Measurements from ENCODE around the gene ANKFY1. TPM values are rescaled to one million over a fixed set of nuclear protein-coding genes. Genes with fewer than 3 reads are reported as not detected.

Gene ANKFY1
- total RNA-seq, 1 experiment from 2014 or later: 46.8 TPM

- POLR2A ChIA-PET: no interaction called here
- no peak for TF ChIP-seq MXD4 (CRISPR knock-in tag; IDR thresholded peaks at IDR 0.05; ENCODE audit: borderline replicate concordance)
- TF ChIP-seq USF1 (CRISPR knock-in tag; IDR thresholded peaks at IDR 0.05): no peak
- no peak for DNase-seq (ENCODE audit: low spot score)
- CTCF ChIA-PET: interaction anchor here (0.9 kb wide), 1 partner anchor 10 kb away, joined by 3 read pairs; the partner anchor contains the start of genes CYB5D2 and ZZEF1
- H3K4me1 Mint-ChIP-seq: no peaks in the 10 kb centered on the region
- no peaks in the 10 kb centered on the region for H3K9me3 Mint-ChIP-seq
- H3K27me3 Mint-ChIP-seq (ENCODE audit: low read depth): no peaks in the 10 kb centered on the region
- no peak for ATAC-seq
- no peak overlapping the region for H3K4me3 Mint-ChIP-seq
- no peaks in the 10 kb centered on the region for H3K36me3 Mint-ChIP-seq
- H3K27ac Mint-ChIP-seq: no peak overlapping the region
Measured at GRCh38 chr17:4152471-4152870, 111.3 kb downstream of the ANKFY1 start.

- H3K4me1 Mint-ChIP-seq: no peaks in the 10 kb centered on the region
- H3K4me3 Mint-ChIP-seq: no peak overlapping the region
- H3K27me3 Mint-ChIP-seq (ENCODE audit: low read depth): no peaks in the 10 kb centered on the region
- H3K27ac Mint-ChIP-seq: no peak overlapping the region
- no peak for DNase-seq (ENCODE audit: low spot score)
- ChIA-PET CTCF (interaction anchor here (1.3 kb wide), 1 partner anchor 12 kb away, joined by 5 read pairs; no protein-coding TSS in a partner anchor), POLR2A (no interaction called here)
- ATAC-seq: peak; percentile 44
- no peaks in the 10 kb centered on the region for H3K9me3 Mint-ChIP-seq
- TF ChIP-seq SMAD4 (CRISPR knock-in tag; IDR thresholded peaks at IDR 0.05) (no peak), ZNF671 (CRISPR knock-in tag; IDR thresholded peaks at IDR 0.05) (no peak), TEAD1 (CRISPR knock-in tag; IDR thresholded peaks at IDR 0.05) (no peak), EMX1 (CRISPR knock-in tag; IDR thresholded peaks at IDR 0.05) (no peak), ELF4 (CRISPR knock-in tag; IDR thresholded peaks at IDR 0.05; ENCODE audit: low read depth) (no peak), ZSCAN18 (CRISPR knock-in tag; IDR thresholded peaks at IDR 0.05) (no peak), ATF6 (CRISPR knock-in tag; IDR thresholded peaks at IDR 0.05) (no peak), HMGXB4 (CRISPR knock-in tag; IDR thresholded peaks at IDR 0.05) (no peak), PRDM15 (CRISPR knock-in tag; IDR thresholded peaks at IDR 0.05) (no peak), ZNF232 (CRISPR knock-in tag; IDR thresholded peaks at IDR 0.05) (no peak), E2F5 (CRISPR knock-in tag; IDR thresholded peaks at IDR 0.05) (no peak), ESRRA (CRISPR knock-in tag; IDR thresholded peaks at IDR 0.05; ENCODE audit: borderline replicate concordance) (no peak), CREM (CRISPR knock-in tag; IDR thresholded peaks at IDR 0.05) (no peak), GRHL2 (CRISPR knock-in tag; IDR thresholded peaks at IDR 0.05; ENCODE audit: insufficient replicate concordance, severe bottlenecking) (no peak)
- no peaks in the 10 kb centered on the region for H3K36me3 Mint-ChIP-seq
Measured at GRCh38 chr17:4150096-4150495, 113.7 kb downstream of the ANKFY1 start.
